Osteoblast (primary cell): Measurements from ENCODE around the gene RANBP3L. TPM values are rescaled to one million over a fixed set of nuclear protein-coding genes. Genes with fewer than 3 reads are reported as not detected.
A peak's percentile ranks its signal among the peaks of the same experiment; 100 is the strongest.

ENCODE experiments used
- DNase-seq: peaks from one replicate; pipeline ENCODE4 v3.0.0; 2011; ENCODE audit warnings: low spot score, mixed read lengths; ENCODE audit not compliant: insufficient read length; ENCODE audit errors: missing footprints
- H2AFZ ChIP-seq: 2 replicates; pipeline ENCODE4 v1.6.0; 2011; ENCODE audit warnings: mild to moderate bottlenecking, low read length
- H3K27ac ChIP-seq: 2 replicates; pipeline ENCODE4 v1.5.1; 2011; ENCODE audit warnings: mild to moderate bottlenecking, low read depth, low read length, moderate library complexity
- H3K27me3 ChIP-seq: 2 replicates; pipeline ENCODE4 v1.6.0; 2012; ENCODE audit warnings: mild to moderate bottlenecking, control low read depth, inconsistent platforms, low read length, moderate library complexity; ENCODE audit not compliant: insufficient read depth
- H3K36me3 ChIP-seq: 2 replicates; pipeline ENCODE4 v1.5.1; 2011; ENCODE audit warnings: mild to moderate bottlenecking, low read length, control low read depth, moderate library complexity; ENCODE audit not compliant: insufficient read depth
- H3K4me1 ChIP-seq: 2 replicates; pipeline ENCODE4 v1.5.1; 2011; ENCODE audit warnings: mild to moderate bottlenecking, low read length, control low read depth, moderate library complexity; ENCODE audit not compliant: insufficient read depth
- H3K4me2 ChIP-seq: 2 replicates; pipeline ENCODE4 v1.6.0; 2011; ENCODE audit warnings: mild to moderate bottlenecking, low read length; ENCODE audit not compliant: insufficient read depth
- H3K4me3 ChIP-seq: fragments of 200-600 bp; sonication (generic); 3 replicates; pipeline ENCODE4 v1.5.1; 2012; ENCODE audit warnings: mild to moderate bottlenecking, low read length, inconsistent platforms; ENCODE audit not compliant: insufficient read depth
- H3K79me2 ChIP-seq: 2 replicates; pipeline ENCODE4 v1.6.0; 2012; ENCODE audit warnings: mild to moderate bottlenecking, low read length, control low read depth, inconsistent platforms; ENCODE audit not compliant: insufficient read depth
- H3K9me3 ChIP-seq: 2 replicates; pipeline ENCODE4 v1.5.1; 2011; ENCODE audit warnings: low read depth, low read length, control low read depth
- H4K20me1 ChIP-seq: 2 replicates; pipeline ENCODE4 v1.6.0; 2012; ENCODE audit warnings: mild to moderate bottlenecking, low read length, control low read depth; ENCODE audit not compliant: insufficient read depth
- CTCF ChIP-seq: IDR thresholded peaks from 2 replicates; pipeline ENCODE4 v1.5.1; 2011; ENCODE audit warnings: mild to moderate bottlenecking, low read depth, low read length, moderate library complexity; ENCODE audit errors: extremely low read depth
- total RNA-seq: library from RNA; depleted of rRNA; stranded (reverse); fragments of >200 nt; gene quantifications from 2 replicates; pipeline ENCODE4 v1.2.3, GENCODE V29; 2012

RANBP3L gene
- total RNA-seq, 1 donor, result 1.8 TPM

- H3K9me3 ChIP-seq, result no peaks in the 10 kb centered on the region
- H3K4me1 ChIP-seq, result peaks cover 20% of the 10 kb centered on the region
- H3K79me2 ChIP-seq, result no peaks in the 10 kb centered on the region
- H3K4me2 ChIP-seq, result peak overlapping the region; percentile 71
- TF ChIP-seq CTCF, result peak; percentile 91
- H2AFZ ChIP-seq, result peak overlapping the region; percentile 71
- H3K36me3 ChIP-seq, result no peaks in the 10 kb centered on the region
- no peak for DNase-seq
- H3K27me3 ChIP-seq, result no peaks in the 10 kb centered on the region
- no peak overlapping the region for H3K27ac ChIP-seq
- no peaks in the 10 kb centered on the region for H4K20me1 ChIP-seq
- peak overlapping the region; percentile 28 for H3K4me3 ChIP-seq
Observed at GRCh38 chr5:36305571-36306326, 4.0 kb upstream of the RANBP3L start.

- Histone ChIP-seq H3K4me1 (peaks cover 28% of the 10 kb centered on the region), H3K79me2 (no peaks in the 10 kb centered on the region), H3K4me3 (no peak overlapping the region), H2AFZ (no peak overlapping the region), H3K27me3 (no peaks in the 10 kb centered on the region), H3K4me2 (no peak overlapping the region), H4K20me1 (no peaks in the 10 kb centered on the region), H3K27ac (no peak overlapping the region), H3K9me3 (no peaks in the 10 kb centered on the region), H3K36me3 (no peaks in the 10 kb centered on the region)
- TF ChIP-seq CTCF, result no peak
- DNase-seq, result no peak
Observed at GRCh38 chr5:36304095-36304805, 2.5 kb upstream of the RANBP3L start.

GRCh38 chr5:36300927-36301540, 668 bp downstream of the RANBP3L start:
- TF ChIP-seq CTCF, result no peak
- Histone ChIP-seq H3K4me1 (peaks cover 37% of the 10 kb centered on the region), H3K9me3 (no peaks in the 10 kb centered on the region), H3K27me3 (no peaks in the 10 kb centered on the region), H3K36me3 (no peaks in the 10 kb centered on the region), H2AFZ (no peak overlapping the region), H4K20me1 (no peaks in the 10 kb centered on the region), H3K4me2 (peak overlapping the region; percentile 86), H3K27ac (peak overlapping the region; percentile 5), H3K79me2 (no peaks in the 10 kb centered on the region), H3K4me3 (peak overlapping the region; percentile 13)
- DNase-seq, result no peak
